HepG2 (cell line): Measurements from ENCODE around the gene HHEX. TPM values are rescaled to one million over a fixed set of nuclear protein-coding genes. Genes with fewer than 3 reads are reported as not detected.

Source experiments
- ATF7 ChIP-seq, 2 experiments: fragments of 450-650 bp in 1 of 2; sonication (generic) in 1 of 2; formaldehyde crosslinking in 1 of 2; IDR thresholded peaks; 2 replicates each; pipeline versions ENCODE4 v1.4.0 to v1.6.1; 2016 to 2020; ENCODE audit warnings: antibody characterized with exemption in 1 of 2, mild to moderate bottlenecking in 1 of 2, missing genetic modification reagents in 1 of 2
- DPF2 ChIP-seq: sonication (generic); formaldehyde crosslinking; IDR thresholded peaks from 2 replicates; pipeline ENCODE4 v1.4.0; 2020; ENCODE audit warnings: mild to moderate bottlenecking, low read depth, missing genetic modification reagents, borderline replicate concordance
- FOSL2 ChIP-seq: sonication (generic); formaldehyde crosslinking; IDR thresholded peaks from 2 replicates; pipeline ENCODE4 v1.4.0; 2020; ENCODE audit warnings: missing genetic modification reagents
- HDAC2 ChIP-seq: sonication (generic); formaldehyde crosslinking; IDR thresholded peaks from 2 replicates; pipeline ENCODE4 v1.4.0; 2020; ENCODE audit warnings: missing genetic modification reagents
- HNF4A ChIP-seq: sonication (generic); formaldehyde crosslinking; IDR thresholded peaks from 2 replicates; pipeline ENCODE4 v1.4.0; 2020; ENCODE audit warnings: missing genetic modification reagents
- HNRNPL ChIP-seq: fragments of 200-400 bp; formaldehyde crosslinking; IDR thresholded peaks from 2 replicates; pipeline ENCODE4 v1.6.1; 2017; ENCODE audit warnings: mild to moderate bottlenecking, low read depth, low read length
- HOXA9 ChIP-seq: sonication (generic); formaldehyde crosslinking; IDR thresholded peaks from 2 replicates; pipeline ENCODE4 v1.8.1; 2022; ENCODE audit warnings: missing genetic modification reagents, mild to moderate bottlenecking, moderate library complexity, borderline replicate concordance
- KDM3A ChIP-seq: IDR thresholded peaks from 2 replicates; pipeline ENCODE4 v1.6.1; 2018; ENCODE audit warnings: low read depth, missing compliant biosample characterization
- PHF5A ChIP-seq: IDR thresholded peaks from one replicate; pipeline ENCODE4 v1.6.1; 2018; ENCODE audit warnings: low read depth, missing genetic modification reagents; ENCODE audit not compliant: unreplicated experiment
- ZBTB1 ChIP-seq: sonication (generic); formaldehyde crosslinking; IDR thresholded peaks from 2 replicates; pipeline ENCODE4 v1.4.0; 2020; ENCODE audit warnings: missing genetic modification reagents, borderline replicate concordance
- ZNF333 ChIP-seq: sonication (generic); formaldehyde crosslinking; IDR thresholded peaks from 2 replicates; pipeline ENCODE4 v1.4.0; 2020; ENCODE audit warnings: mild to moderate bottlenecking, missing genetic modification reagents, borderline replicate concordance
- ZNF432 ChIP-seq: sonication (generic); formaldehyde crosslinking; IDR thresholded peaks from 2 replicates; pipeline ENCODE4 v1.5.0; 2020; ENCODE audit warnings: missing genetic modification reagents, mild to moderate bottlenecking, borderline replicate concordance
- ZNF883 ChIP-seq: sonication (generic); formaldehyde crosslinking; IDR thresholded peaks from 2 replicates; pipeline ENCODE4 v1.5.1; 2020; ENCODE audit warnings: mild to moderate bottlenecking, missing genetic modification reagents; ENCODE audit errors: not compliant biosample characterization
- polyA plus RNA-seq, 8 experiments: library from polyadenylated mRNA; depleted of rRNA in 3 of 8; stranded (reverse) in 7 of 8; unstranded in 1 of 8; fragments of >200 nt; fragmentation: Illumina TruSeq in 4 of 8; extraction: Trizol in 4 of 8; gene quantifications; 2 replicates each; pipeline versions ENCODE4 v1.2.1 to v1.2.3, GENCODE V29; 2011 to 2016; ENCODE audit warnings: low read depth in 4 of 8, missing spikeins in 1 of 8, mixed read lengths in 1 of 8; ENCODE audit not compliant: insufficient read depth in 1 of 8
- total RNA-seq, 5 experiments: library from RNA; depleted of rRNA; stranded (reverse); fragments of >200 nt; fragmentation: Illumina TruSeq; extraction: Trizol; gene quantifications; 2 replicates each; pipeline ENCODE4 v1.2.3, GENCODE V29; 2016; ENCODE audit warnings: low read depth in 1 of 5
- TF ChIP-seq, protein P1 (sequence below): sonication (generic); formaldehyde crosslinking; IDR thresholded peaks from 2 replicates; pipeline ENCODE4 v1.4.0; 2020; ENCODE audit warnings: missing genetic modification reagents
- TF ChIP-seq, protein P2 (sequence below): sonication (generic); formaldehyde crosslinking; conservative IDR thresholded peaks from 2 replicates; pipeline ENCODE4 v1.5.0; 2020; ENCODE audit warnings: missing genetic modification reagents
- TF ChIP-seq, protein P3 (sequence below): sonication (generic); formaldehyde crosslinking; IDR thresholded peaks from 2 replicates; pipeline ENCODE4; 2020; ENCODE audit warnings: missing genetic modification reagents, mild to moderate bottlenecking, borderline replicate concordance
- TF ChIP-seq, protein P4 (sequence below): sonication (generic); formaldehyde crosslinking; IDR thresholded peaks from 2 replicates; pipeline ENCODE4 v1.8.0; 2022; ENCODE audit warnings: missing genetic modification reagents, mild to moderate bottlenecking, inconsistent platforms, borderline replicate concordance
- TF ChIP-seq, protein P5 (sequence below): IDR thresholded peaks from 2 replicates; pipeline ENCODE4 v1.6.1; 2016

HHEX gene
- total and polyA plus RNA-seq, 2 of the 13 experiments (the other 11 are each of a cell fraction or from before 2014, with no cell fraction given), result 44.5 to 48.7 TPM

DNA sequence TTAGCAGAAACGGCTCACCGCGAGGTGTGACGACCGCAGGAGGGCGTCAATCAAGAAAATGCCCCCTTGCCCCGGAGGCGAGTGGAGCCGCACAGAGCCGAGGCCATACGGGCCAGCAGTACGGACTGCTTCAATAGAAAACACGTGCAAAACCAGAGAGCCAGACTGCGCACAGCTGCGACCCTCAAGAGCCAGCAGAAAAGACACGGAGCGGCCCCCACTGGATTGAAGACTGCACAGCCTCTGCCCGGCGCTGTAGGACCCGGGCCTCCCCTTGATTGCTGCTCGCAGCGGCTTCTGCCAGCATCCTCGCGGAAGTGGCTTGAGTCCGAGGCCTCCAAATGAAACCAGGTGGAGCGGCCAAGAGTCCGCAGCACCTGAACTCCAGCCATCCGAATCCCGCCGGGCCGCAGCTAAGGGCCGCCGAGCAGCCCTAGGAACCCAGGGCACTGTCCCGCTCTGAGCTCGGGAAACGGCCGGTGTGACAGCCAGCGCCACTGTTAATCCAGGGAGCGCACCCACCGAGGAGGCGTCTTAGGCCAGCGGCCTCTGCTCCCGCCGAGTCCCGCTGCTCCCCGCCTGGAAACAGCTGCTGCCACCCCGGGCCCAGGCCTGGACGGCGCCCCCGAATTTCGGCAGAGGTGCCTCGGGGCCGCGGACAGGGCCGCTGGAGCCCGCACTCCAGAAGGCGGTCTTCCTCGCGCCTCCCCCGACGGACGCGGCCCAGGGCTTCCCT is 660 bp upstream of the HHEX start (continued):
- TF ChIP-seq, protein P1, sequence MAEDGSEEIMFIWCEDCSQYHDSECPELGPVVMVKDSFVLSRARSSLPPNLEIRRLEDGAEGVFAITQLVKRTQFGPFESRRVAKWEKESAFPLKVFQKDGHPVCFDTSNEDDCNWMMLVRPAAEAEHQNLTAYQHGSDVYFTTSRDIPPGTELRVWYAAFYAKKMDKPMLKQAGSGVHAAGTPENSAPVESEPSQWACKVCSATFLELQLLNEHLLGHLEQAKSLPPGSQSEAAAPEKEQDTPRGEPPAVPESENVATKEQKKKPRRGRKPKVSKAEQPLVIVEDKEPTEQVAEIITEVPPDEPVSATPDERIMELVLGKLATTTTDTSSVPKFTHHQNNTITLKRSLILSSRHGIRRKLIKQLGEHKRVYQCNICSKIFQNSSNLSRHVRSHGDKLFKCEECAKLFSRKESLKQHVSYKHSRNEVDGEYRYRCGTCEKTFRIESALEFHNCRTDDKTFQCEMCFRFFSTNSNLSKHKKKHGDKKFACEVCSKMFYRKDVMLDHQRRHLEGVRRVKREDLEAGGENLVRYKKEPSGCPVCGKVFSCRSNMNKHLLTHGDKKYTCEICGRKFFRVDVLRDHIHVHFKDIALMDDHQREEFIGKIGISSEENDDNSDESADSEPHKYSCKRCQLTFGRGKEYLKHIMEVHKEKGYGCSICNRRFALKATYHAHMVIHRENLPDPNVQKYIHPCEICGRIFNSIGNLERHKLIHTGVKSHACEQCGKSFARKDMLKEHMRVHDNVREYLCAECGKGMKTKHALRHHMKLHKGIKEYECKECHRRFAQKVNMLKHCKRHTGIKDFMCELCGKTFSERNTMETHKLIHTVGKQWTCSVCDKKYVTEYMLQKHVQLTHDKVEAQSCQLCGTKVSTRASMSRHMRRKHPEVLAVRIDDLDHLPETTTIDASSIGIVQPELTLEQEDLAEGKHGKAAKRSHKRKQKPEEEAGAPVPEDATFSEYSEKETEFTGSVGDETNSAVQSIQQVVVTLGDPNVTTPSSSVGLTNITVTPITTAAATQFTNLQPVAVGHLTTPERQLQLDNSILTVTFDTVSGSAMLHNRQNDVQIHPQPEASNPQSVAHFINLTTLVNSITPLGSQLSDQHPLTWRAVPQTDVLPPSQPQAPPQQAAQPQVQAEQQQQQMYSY, result no peak
- TF ChIP-seq HNF4A (CRISPR knock-in tag) (no peak; the same call in 1 of the 2 replicates), PHF5A (no peak), ZNF333 (peak; percentile 76; the same call in 1 of the 2 replicates), ZBTB1 (no peak), DPF2 (CRISPR knock-in tag) (no peak), KDM3A (CRISPR knock-in tag) (peak; percentile 20; the same call in 1 of the 2 replicates), ATF7 (IDR thresholded peaks at IDR 0.05) (no peak), ATF7 (CRISPR knock-in tag; IDR thresholded peaks at IDR 0.05) (no peak), ZNF883 (CRISPR knock-in tag) (peak; percentile 35), HDAC2 (CRISPR knock-in tag) (peak; percentile 24), FOSL2 (CRISPR knock-in tag) (peak; percentile 7; the same call in 1 of the 2 replicates), HOXA9 (CRISPR knock-in tag) (no peak), ZNF432 (no peak), HNRNPL (peak; percentile 80; the same call in 1 of the 2 replicates)
- TF ChIP-seq, protein P2, sequence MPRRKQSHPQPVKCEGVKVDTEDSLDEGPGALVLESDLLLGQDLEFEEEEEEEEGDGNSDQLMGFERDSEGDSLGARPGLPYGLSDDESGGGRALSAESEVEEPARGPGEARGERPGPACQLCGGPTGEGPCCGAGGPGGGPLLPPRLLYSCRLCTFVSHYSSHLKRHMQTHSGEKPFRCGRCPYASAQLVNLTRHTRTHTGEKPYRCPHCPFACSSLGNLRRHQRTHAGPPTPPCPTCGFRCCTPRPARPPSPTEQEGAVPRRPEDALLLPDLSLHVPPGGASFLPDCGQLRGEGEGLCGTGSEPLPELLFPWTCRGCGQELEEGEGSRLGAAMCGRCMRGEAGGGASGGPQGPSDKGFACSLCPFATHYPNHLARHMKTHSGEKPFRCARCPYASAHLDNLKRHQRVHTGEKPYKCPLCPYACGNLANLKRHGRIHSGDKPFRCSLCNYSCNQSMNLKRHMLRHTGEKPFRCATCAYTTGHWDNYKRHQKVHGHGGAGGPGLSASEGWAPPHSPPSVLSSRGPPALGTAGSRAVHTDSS (CRISPR knock-in tag), result no peak
- TF ChIP-seq, protein P3, sequence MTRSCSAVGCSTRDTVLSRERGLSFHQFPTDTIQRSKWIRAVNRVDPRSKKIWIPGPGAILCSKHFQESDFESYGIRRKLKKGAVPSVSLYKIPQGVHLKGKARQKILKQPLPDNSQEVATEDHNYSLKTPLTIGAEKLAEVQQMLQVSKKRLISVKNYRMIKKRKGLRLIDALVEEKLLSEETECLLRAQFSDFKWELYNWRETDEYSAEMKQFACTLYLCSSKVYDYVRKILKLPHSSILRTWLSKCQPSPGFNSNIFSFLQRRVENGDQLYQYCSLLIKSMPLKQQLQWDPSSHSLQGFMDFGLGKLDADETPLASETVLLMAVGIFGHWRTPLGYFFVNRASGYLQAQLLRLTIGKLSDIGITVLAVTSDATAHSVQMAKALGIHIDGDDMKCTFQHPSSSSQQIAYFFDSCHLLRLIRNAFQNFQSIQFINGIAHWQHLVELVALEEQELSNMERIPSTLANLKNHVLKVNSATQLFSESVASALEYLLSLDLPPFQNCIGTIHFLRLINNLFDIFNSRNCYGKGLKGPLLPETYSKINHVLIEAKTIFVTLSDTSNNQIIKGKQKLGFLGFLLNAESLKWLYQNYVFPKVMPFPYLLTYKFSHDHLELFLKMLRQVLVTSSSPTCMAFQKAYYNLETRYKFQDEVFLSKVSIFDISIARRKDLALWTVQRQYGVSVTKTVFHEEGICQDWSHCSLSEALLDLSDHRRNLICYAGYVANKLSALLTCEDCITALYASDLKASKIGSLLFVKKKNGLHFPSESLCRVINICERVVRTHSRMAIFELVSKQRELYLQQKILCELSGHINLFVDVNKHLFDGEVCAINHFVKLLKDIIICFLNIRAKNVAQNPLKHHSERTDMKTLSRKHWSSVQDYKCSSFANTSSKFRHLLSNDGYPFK (CRISPR knock-in tag), result peak; percentile 57; the same call in 1 of the 2 replicates
- TF ChIP-seq, protein P4, sequence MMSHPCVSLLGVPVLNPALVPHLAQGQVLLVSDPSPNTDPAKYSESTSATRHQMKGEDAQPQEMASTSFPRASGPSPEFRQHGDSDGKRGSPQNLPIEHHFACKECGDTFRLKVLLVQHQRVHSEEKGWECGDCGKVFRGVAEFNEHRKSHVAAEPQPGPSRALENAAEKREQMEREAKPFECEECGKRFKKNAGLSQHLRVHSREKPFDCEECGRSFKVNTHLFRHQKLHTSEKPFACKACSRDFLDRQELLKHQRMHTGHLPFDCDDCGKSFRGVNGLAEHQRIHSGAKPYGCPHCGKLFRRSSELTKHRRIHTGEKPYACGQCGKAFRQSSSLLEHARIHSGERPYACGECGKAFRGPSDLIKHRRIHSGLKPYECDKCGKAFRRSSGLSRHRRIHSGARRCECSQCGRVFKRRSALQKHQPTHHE (CRISPR knock-in tag), result no peak
- TF ChIP-seq, protein P5, sequence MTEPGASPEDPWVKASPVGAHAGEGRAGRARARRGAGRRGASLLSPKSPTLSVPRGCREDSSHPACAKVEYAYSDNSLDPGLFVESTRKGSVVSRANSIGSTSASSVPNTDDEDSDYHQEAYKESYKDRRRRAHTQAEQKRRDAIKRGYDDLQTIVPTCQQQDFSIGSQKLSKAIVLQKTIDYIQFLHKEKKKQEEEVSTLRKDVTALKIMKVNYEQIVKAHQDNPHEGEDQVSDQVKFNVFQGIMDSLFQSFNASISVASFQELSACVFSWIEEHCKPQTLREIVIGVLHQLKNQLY, result no peak
